GM18951 (cell line): ENCODE results near the gene INPP5B.

Experiments
- POLR2A ChIP-seq: IDR thresholded peaks from 4 replicates; pipeline ENCODE4 v1.6.1; 2011; ENCODE audit warnings: mild to moderate bottlenecking; ENCODE audit not compliant: insufficient read length, insufficient read depth; ENCODE audit errors: extremely low read depth
- in situ Hi-C: fragments of 300-500 bp; cut with MboI; formaldehyde crosslinking; loops from one replicate; pipeline ENCODE4 v1.12.0; 2022; ENCODE audit warnings: low sequenced_read_pairs, mixed read lengths, inconsistent platforms; ENCODE audit not compliant: unreplicated experiment

INPP5B gene

DNA sequence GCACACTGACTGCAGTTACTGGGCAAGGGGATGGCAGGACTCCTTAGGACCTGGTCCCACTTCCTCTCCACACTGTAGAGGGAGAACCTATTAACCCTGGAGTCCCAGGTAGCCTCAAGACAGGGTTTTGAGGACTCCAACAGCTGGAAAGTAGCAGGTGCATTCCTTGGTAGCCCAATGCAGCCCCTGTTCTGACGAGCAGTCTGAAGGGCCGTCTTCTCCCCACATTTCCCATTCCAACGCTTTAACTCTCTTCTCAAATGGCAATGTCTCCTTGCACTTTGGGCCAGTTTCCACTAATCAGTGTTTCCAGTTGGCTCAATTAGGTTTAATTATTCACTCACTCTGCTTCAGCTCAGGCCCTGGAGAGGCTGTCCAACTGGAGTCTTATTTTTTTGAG is 8.8 kb upstream of the INPP5B start:
- TF ChIP-seq POLR2A: no peak
- in situ Hi-C loops: no loop called here

DNA sequence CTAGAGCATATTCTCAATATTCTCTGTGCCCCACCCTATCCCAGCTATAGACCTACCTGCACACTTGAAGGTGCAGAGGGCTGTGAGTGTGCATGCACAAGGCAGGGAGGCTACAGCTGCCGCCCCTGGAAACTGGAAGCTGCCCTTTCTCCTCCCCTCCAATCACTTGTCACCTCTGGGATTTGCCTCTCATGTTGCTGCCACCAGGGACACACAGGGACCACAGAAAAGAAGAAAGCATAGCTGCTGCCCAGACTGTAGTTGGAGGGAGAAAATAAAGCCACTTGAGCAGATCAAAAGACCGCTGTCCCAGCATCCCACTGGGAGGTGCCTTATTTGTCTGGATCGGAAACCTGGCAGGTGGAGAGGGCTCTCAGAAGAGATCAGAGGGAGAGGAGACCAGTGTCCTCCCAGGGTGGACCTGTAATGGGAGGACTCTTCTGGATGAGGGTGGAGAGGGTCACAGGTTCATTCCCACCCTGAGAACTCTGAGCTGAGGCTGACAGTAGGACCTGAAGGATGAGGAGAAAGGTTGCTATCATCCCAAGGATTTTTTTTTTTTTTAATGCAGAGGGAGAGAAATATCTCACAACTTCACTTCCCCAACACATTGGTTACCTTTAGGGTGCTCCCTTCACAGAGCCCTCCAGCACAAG is 7.6 kb upstream of the INPP5B start:
- in situ Hi-C loops: no loop called here
- TF ChIP-seq POLR2A: no peak

- in situ Hi-C loops: no loop called here
- TF ChIP-seq POLR2A: no peak
Observed at GRCh38 chr1:37952738-37953137, 5.9 kb upstream of the INPP5B start.

DNA sequence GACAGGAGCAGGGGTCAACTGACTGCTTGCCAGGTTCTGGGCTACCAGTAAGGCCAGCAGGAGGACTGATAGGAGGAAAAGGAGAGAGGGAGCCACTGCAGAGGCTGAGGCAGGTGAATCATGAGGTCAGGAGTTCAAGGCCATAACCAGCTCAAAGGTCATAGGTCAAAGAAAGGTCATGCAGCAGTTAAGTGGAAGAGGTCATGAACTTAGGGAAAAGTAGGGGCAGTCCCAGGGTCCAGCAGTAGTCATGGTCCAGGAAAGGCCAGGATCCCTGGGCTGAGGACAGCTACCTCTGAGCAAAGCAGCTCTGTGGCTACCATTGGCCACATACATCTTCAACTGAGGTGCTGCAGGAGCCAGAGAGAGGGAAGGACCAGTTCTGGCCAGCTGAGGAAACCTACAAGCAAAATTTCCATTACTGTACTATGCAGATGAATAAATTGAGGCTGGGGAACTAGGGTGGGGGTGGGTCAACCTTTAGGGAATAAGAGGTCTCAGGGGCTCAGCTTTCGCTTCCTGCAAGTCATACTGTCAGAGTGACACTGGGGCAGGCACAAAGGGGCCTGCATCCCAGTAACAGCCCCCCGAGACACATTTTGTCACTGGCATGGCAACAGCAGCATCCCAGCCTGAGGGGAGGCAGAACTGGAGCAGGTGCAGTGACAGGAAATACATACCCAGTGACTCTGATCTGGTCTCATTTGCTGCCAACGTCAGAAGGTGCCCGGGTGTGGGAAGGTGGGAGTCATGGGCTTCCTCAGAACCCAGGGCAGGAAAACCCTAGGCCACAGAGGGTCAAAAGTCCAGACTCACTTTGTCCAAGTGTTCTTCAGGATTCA is 5.2 kb upstream of the INPP5B start:
- no peak for TF ChIP-seq POLR2A
- in situ Hi-C loops: no loop called here

- in situ Hi-C loops: no loop called here
- TF ChIP-seq POLR2A: no peak
Observed at GRCh38 chr1:37951041-37951782, 4.4 kb upstream of the INPP5B start.

DNA sequence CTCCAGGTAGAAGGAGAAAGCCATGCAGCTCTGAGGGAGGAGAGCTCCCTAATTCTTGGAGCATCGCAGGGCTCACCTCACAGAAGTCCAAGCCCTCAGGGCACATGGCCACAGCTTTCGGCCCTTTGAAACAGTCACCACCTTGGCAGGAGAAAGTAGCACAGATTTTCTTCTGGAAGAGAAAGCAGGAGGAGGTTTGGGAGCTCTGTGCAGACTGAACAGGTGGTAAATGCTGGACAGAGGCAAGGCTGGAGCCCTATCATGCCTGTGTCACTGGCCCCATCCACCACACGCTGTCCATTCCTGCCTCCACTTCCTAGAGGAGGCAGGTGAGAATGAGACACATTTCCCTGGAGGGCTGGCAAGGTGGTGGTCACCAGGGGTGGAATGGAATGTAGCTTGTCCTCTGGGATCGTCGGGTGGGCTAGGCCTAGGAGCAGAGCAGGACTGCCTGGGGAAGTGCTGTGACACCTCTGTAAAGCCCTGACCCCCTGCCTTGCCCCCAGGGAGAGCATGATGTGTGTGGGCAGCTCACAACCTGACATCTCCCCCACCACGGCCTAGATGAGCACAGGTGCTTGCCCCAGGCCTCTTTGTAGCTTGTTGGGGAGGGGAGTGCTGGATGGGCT is 2.8 kb upstream of the INPP5B start:
- TF ChIP-seq POLR2A: no peak
- in situ Hi-C loops: no loop called here

DNA sequence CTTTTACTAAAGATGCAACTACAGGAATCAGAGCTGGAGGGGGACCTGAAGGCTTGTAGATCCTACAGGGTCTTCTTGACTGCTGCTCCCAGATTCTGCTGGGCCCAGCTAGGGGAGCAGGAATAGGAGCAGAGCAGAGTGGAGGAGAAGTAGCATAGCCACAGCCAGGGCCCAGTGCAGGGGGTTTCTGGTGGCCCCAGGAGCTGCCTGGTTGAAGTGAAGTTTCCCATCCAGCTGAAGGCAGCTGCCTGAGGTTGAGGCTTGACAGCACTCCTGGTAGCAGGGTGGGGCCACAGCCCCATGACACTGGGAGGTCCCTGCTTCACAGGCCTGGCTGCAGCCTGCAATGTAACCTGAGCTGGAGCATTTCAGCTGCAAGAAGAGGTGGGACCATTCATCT is 2.0 kb upstream of the INPP5B start:
- TF ChIP-seq POLR2A: no peak
- in situ Hi-C loops: no loop called here

DNA sequence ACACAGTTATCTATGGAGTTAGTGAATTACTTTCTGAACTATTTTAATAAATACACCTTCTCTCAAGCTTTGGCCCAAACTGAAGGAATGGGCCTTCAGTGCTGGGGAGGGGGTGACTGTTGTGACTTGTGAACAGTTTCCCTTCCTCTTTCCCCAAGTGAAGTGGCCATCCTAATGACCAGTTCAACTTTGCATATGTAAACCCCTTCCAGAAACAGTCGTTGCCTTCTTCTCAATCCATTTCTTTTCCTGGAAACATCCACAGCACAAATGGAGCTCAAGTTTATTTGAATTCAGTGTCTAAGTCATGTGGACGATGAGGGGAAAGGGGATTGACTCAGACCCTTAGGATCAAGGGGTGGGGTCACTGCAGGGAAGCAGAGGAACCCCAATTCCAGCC is 1.3 kb upstream of the INPP5B start:
- no peak for TF ChIP-seq POLR2A
- in situ Hi-C loops: no loop called here

DNA sequence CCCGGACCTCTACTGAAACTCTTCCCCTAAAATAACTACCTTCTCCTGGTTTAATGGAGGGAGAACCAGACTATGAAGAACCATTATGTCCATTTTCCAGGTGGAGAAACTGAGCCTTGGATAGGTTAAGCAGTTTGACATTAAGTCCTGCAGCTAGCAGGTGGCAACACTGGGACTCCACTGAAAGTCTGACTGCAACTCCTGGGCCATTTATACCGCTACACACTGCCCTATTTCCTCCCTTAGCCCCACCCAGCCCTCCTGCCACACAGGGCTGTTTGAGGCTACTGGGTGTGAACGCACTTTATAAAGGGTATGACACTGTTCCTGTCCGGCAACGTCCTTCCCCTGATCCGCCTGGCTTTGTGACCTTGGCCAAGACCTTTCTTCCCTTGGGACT is 511 bp upstream of the INPP5B start:
- in situ Hi-C loops: no loop called here

GRCh38 chr1:37945743-37946702 is 830 bp downstream of the INPP5B start:
- in situ Hi-C loops: no loop called here
- no peak for TF ChIP-seq POLR2A

More for the DNA sequence above, 511 bp upstream of the INPP5B start:
- no peak for TF ChIP-seq POLR2A

DNA sequence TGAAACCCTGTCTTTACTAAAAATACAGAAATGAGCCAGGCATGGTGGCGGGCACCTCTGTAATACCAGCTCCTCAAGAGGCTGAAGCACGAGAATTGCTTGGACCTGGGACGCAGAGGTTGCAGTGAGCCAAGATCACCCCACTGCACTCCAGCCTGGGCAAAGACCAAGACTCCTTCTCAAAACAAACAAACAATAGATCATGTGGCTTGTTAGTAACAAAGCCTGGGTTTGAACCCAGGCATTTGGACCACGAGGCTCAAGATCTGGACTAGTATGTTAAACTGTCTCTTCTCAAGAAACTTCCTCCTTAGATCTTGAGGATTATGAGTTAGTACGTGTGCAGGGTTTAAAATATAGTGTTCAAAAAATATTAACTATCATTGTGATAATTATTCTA is 1.6 kb downstream of the INPP5B start:
- no peak for TF ChIP-seq POLR2A
- in situ Hi-C loops: no loop called here

GRCh38 chr1:37944816-37945215 is 2.0 kb downstream of the INPP5B start:
- TF ChIP-seq POLR2A: no peak
- in situ Hi-C loops: no loop called here
